ENCODE results near the gene HOMER2.

GRCh38 chr15:82829234-82829633, 123.3 kb downstream of the HOMER2 start:
- TF ChIP-seq ZFP30 (CRISPR knock-in tag; IDR thresholded peaks at IDR 0.05): no peak
- TF ChIP-seq ARNTL (CRISPR knock-in tag; IDR thresholded peaks at IDR 0.05; ENCODE audit: borderline replicate concordance, low read depth): no peak

Data from SK-N-SH treated with all-trans-retinoic acid at 6 μM for 48 hours (cell line).